ENCODE measurements around the gene UBE2D2.

The UBE2D2 gene

DNA sequence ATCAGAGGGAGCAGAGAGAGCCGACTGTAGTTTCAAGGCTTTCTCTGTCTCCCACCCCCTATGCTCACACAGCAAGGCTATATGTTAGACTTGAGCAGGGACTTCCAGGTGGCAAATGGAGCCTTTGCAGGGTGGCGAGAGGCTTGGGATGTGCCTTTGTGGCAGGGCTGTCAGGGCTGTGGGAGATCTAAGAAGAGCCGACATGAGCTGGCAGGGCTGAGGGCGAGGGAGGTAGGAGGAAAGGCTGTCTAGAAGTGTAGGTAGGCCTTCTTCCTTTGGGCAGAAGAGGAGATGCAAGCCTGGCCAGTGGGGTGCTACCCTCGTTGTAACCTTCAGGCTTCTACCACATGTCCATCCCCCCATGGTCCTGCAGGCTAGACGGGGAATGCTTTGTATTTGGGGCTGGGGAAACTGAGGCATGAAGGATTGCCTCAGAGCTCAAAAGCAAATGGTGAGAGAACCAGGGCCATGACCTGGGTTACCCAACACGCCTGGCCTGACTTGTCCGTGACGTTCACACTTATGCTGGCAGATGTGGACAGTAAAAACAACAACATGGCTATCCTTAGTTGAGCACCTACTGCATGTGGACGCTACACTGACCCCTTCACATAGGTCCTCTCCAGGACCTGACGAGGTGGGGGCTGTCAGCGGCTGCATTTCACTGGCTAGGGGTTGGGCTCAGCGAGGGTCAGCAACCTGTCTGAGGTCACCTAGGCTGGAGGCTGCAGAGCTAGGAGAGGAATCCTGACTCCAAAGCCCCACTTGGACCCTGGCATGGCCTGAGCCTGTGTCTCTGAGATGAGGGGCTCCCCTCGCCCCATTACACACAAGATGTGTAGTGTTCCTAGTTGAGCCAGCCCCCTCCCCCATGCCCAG, 102.3 kb downstream of the UBE2D2 start:
- no peak for DNase-seq

DNA sequence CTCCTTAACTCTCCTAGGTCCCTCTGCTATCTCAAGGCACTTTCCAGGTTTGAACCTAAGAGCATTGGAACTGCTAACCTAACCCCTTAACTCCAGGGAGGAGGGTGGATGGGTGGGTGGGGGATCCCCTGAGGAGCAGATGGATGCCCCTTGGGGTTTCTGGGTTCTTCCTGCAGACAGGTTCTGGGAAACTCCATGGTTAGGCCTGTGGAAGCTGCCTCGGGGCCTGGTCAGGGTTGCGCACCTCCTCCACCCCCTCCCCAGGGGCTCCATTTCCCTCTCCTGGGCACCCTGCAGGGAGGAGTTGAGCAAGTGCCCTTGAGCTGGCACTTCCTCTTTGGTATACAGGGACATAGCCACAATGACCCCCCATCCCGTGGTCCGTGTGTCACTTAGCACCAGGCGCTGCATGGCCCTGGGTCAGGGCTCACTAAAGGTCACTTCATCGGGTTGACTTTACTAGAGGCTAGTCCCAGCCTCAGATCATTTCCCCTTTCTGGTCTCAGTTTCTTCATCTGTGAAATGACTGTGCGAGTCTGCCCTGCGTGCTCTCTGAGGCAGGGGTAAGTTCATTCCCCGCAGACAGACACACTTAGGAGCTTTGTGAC, 103.1 kb downstream of the UBE2D2 start:
- no peak for DNase-seq

DNA sequence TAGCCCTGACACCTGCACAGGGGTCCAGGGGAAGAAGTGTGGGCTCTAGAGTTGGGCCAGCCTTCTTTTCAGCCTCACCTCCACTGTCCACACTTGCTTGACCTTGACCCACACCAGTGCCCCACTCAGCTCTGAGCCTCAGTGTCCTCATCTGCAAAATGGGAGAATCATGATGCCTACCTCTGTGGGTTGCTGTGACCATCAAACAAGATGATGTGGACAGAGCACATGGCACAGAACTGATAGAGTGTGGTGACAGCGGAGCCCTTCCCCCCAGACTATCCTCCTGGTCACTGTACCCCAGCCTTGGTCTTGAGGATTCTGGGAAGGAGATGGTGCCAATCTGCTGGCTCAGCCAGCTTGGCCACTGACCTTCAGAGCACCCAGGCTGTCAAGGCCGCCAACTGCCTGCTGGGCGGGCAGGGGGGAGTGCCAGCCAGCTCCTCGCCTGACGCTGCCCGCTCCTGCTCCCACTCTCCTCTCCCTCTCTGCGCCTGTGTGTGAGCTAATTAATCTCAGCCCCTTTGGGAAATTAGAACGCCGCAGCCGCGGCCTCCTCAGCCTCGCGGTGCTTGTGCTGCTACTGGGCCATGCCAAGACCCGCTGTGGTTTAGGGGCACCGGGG, 103.7 kb downstream of the UBE2D2 start:
- no peak for DNase-seq

DNA sequence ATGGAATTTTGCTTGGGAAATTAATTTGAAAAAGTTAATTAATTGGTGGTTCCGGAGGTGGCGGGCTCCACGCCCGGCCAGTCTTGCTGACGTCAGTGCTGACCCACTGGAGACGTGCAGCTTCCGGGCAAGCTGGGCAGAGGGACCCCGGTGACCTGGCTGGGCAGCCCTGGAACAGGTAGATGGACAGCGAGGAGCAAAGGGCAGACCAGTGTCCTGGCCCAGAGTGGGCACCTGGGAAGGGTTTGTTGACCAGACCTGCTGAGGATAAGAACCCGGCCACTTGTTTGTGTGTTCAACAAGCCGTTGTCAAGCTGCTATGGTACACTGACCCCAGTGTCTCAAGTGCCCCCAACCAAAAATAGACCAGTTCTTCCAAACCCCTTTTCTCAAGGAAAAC, 104.5 kb downstream of the UBE2D2 start:
- no peak for DNase-seq

DNA sequence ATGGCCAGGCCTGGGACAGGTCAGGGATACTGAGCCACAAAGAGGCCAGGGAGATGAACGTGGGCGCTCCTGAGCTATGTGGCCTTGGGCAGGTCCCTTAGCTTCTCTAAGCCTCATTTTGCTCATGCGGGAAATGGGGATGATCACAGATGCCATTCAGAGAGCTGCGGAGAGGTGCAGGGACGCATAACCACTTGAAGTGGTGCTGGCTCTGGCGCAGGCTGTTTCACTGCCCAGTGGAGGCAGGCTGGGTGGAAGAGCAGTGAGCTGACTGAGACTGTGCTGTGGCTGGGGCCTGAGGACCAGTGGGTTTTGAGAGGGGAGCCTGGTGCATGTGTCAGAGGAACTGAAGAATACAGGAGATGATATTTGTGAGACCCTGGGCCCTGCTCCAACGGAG, 105.4 kb downstream of the UBE2D2 start:
- no peak for DNase-seq

DNA sequence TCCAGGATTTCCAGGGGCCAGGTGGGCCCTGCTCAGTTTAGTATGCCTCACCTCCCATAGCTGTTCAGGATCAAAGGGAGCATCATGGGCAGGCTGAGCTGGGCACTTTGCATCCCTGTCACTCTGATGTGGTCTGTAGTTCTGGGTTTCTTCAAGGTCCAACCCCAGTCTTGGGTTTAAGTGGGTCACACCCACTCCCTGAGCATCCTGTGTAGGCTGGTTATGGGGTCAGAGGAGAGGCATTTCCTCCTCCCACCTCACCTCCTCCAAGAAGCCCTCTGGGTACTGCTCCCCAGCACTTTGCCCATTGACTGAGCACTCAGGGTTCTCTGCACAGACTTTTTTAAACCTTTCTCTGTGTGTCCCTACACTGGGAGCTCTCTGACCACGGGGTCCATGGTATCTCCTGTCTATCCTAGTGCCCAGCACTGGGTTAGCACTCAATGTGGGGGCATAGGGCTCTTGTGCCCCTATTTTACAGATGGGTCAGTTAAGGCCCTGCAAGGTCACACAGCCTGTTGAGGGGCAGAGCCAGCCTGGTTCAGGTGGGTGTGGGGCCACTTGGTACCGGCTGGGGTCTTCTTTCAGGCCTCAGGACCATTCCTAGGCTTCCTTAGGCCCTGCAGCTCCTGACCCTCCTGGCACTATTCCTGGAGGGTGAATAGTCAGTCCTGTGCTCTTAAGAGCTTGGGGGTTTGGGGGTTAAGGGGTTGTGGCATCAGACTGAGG, 106.0 kb downstream of the UBE2D2 start:
- DNase-seq, result no peak

DNA sequence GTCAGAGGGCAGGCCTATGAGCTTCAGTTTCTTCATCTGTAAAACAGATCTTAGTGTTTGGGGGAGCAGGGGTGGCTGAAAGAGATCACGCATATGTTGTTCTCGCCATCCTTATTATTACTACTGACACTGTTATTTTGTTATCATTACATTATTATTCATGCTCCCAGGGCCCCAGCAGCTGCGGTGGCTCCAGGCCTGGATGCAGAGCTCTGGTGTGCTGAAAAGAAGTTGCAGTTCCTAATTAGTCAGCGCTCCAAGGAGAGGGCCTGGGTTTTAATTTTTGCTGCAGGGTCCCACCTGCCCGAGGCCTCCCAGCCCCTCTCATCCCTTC, 106.6 kb downstream of the UBE2D2 start:
- no peak for DNase-seq

DNA sequence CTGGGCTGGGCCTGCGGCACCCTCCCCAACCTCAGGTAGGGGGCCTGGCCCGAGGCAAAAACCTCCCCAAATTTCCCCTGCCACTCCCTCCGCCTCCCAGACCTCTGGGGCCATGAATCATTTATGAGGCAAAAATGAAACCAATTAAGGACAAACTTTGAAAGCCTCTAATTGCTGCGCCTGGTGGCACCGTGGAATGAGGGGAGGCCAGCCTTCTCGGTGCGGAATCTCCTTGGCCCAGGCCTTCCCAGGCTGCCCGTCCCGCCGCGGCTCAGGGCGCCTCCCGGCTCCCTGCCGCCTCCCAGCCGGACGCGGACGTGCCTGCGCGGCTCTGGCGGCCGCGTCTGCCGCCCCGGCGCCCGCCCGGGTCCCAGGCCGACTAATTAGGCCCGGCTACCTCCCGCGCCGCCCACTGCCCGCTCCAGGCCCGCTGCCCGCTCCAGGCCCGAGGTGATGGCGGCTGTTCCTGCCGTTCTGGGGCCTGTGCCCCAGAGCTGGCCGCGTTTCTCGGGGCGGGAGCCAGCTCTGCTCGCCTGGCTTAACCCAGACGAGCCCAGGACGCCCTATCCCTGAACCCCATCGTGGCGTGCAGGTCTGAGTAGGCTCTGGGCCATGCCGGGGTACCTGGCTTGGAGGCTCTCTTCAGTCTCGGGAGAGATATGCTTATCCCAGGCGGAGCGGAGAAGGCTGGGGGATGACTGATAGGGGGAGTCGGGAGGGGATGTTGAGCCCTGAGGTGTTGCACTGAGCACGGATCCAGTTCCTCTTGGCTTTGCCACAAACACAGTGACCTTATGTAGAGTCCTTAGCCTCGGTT, 107.1 kb downstream of the UBE2D2 start:
- DNase-seq, result no peak

DNA sequence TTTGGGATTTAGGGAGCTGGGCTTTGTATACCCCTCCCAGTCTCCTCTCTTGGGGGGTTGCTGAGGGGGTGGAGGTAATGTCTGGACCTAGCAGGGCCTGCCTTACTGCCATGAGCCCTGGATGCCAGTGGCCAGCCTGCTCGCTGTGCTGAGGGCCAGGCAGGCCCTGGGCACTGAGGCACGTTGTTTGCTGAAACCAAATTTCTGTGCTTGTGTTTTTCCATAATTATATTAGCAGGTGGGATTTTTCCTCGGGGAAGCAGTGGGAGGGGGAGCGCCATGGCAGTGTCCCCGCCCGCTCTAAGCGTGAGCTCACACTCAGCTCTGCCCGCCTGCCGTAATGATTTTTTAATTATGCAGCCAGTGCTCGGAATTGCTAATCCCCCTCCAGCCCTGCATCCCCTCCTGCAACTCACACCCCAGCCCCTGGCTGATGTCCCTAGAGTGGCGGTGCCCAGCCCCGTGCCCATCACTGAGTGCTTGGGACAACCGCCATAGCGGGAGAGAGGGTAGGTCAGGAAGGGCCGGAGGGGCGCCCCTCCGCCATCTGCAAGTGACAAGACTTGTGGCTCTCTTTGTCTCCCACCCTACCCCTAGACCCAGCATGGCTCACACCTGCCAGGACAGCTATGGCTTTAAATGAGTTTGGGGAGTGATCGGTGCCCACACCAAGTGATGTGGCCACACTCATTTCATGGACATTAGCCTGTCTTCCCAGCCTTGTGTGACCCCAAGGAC, 108.0 kb downstream of the UBE2D2 start:
- DNase-seq, result no peak

DNA sequence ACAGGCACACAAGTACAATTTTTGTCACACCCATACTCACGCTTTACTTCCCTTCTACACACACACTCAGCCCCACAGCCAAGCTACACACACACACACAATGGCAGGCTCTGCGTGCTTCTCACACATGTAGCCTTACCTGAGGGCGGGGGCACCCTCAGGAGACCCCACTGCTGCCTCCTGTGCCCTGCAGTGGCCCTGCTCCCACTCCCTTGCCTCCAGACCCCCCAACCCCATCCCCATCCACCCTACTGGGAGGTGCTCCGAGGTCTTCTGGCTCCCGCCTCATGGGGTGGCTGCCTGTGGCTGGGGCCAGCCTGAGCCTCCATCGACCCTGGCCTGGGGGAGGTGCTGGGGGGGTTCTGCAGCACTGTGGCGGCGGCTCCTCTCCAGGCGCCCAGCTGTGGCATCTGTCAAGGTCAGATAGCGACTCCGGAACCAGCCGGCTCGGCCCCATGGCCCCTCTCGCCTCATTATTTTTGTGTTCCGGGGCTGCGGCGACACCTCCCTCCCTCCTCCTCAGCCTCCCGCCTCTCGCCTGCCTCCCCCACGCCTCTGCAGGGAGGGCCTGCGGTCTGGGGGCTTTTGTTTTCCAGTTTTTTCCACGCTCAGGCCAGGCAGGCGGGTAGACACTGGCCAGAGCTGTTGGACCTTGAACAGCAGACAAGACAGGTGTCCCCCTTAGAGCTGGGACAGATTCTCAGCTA, 108.7 kb downstream of the UBE2D2 start:
- no peak for DNase-seq

DNA sequence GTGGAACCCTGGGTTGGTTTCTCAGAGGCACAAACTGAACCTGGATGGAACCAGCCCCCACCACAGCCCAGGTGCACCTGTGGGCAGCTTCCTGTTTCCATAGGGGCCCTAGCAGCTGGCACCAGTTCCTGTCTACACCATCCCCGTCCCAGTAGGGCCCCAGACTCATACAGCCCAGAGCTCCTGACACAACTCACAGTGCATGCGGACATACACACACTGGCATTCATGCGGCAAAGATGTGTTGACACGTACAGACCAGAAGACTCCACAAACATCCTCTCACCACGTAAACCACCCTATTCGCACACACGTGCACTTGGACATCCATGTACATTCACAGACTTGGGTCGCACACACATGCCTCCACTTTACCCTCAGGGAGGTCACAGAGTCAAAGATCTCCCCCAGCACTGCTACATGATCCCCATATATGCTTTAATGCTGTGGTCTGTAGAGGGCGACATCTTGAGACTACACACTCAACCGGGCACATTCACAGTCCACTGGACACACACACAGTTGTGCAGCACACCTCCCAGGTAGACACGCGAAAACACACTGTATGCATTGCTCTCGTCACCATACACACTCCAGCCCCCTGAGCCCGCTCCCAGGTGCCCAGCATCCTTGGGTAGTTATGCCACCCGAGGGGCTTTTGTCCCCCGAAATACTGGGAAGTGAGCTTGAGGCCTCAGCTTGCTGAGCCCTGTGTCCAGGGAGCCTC, 109.4 kb downstream of the UBE2D2 start:
- no peak for DNase-seq

DNA sequence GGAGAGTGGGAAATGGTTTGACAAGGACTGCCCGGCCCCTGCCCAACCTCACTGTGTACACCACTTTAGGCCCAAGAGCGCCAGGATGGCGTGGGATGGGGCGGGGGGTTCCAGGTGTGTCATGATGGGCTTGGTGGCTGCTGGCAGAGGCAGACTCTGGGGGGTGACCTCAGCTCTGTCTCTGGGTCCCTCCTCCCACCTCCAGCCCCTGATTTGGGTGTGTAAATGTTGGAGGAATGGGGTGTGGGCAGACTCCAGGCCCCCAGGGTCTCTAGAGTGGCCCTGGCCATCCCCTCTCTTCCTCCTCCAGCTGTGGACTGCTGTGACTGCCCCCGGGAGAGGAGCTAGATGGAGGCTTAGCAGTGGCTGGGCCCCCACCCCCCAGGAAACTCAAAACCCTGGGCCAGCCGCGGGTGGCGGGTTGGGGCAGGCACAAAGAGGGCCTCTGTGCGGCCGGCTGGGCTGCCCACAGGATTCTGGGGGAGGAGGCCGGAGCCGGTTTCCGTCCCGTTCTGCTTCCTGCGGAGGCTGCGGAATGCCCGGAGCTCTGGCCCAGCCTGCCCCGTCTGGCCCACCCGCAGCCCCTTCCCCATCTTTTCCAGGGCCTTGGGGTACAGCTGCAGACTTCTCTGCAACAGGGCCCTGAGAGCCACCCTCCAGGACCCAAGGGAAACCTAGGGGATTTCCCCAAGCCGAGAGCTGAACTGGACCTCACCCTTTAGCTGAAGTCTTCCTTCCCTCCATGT, 110.1 kb downstream of the UBE2D2 start:
- DNase-seq, result no peak

DNA sequence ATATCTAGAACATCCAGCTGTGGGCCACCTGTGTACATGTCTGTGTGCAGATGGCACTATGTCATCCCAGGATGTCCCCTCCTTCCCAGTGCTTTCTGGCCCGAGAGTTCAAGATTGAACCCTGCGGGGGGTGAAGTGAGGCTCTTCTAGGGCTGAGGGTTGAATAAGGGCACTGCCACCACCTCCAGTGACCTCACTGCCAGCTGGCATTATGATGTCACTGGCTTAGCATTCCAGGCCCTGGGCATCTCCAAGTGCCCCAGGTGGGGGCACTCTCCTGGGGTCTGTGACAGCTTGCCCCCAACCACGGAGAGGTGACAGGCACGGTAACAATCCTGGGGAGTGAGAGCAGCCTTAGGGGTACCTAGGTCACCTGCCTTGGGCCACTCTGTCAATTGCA, 114.1 kb downstream of the UBE2D2 start:
- no peak for DNase-seq

DNA sequence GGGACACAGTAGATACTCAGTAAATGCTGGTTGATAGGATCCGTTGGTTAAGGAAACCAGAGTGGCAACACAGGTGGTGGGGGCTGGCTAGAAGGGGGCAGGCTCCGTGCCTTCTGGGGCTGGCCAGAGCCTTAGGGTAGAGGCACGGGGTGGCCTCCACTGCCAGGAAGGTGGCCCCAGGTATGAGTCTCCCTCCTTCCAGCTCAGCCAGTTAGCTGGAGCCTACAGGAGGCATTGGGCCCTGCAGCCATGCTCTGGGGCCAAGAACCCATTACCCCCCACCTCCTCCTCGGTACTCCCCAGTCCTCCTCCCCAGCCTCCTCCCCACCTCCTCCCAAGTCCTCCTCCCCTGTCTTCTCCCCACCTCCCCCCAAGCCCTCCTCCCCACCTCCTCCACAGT, 114.7 kb downstream of the UBE2D2 start:
- DNase-seq, result no peak

DNA sequence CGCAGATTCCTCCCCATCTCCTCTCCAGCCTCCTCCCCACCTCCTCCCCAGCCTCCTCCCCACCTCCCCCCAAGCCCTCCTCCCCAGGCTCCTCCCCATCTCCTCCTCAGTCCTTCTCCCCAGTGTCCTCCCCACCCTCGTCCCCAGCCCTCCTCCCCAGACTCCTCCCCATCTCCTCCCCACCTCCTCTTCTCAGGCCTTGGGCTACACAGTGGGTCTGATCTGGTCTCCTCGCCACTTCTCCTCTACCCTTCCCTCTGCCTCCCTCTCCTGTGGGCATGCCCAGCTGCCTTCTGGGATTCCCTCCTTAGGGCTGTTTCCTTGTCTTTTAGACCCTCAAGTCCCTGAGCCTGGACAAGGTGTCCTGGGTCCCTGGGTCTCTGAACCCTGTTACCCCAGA, 115.3 kb downstream of the UBE2D2 start:
- DNase-seq, result no peak

DNA sequence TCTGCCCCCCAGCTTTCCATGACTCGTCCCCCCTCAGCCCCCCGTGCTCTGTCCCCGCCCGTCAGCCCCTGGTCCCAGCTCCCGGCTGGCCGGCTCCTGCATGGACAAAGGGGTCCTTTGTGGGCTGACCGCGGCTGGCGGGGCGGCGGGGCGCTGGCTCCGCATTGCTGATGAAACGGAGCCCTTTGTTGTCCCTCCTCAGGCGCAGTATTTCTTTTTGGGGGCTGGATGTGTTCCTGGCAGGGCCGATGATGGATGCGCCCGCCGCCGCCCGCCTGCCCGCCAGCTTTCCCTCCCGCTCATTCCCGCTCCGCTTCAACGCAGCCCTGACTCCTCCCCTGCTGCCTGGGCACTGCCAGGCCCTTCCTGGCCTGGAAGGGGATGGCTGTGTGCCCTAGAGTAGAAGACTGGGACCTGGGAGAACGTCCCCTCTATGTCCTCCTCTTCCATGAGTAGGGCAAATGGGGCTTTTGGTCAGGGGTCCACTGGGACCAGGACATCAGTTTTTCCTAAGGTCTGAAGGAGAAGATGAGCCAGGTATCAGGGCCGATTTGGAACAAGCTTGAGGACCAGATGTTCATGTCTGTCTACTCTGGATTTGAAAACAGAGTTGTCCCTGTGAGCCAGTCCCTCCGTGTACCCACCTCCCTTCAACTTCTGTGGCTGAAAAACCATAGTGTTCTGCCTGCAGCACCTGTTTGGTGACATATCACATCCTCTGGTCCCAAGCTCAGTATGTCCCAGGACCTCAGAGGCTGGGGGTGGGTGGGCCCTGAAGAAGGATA, 116.0 kb downstream of the UBE2D2 start:
- DNase-seq, result no peak
